Activated CD8-positive, alpha-beta T cell treated with anti-CD3 and anti-CD28 coated beads for 36 hours (primary cell): ENCODE data around the gene C14orf180. TPM values are rescaled to one million over a fixed set of nuclear protein-coding genes. Genes with fewer than 3 reads are reported as not detected.

Experiments used
- ATAC-seq: fragments of 200-7000 bp; cut with Tn5 transposase; one replicate; pipeline ENCODE4 v1.10.0; 2021; ENCODE audit warnings: mild to moderate bottlenecking, moderate library complexity
- CTCF ChIA-PET: fragments of 350-600 bp; sonication (Branson Sonifier 250); formaldehyde crosslinking; loops from one replicate; lab custom pipeline; 2021; ENCODE audit warnings: antibody characterized with exemption; lab: Charles Lee
- POLR2A ChIA-PET: fragments of 350-600 bp; sonication (Branson Sonifier 250); formaldehyde crosslinking; loops from one replicate; lab custom pipeline; 2021; ENCODE audit warnings: antibody characterized with exemption; lab: Charles Lee
- DNase-seq: peaks from one replicate; pipeline ENCODE4 v3.0.0-alpha.2; 2020
- H3K27ac Mint-ChIP-seq: one replicate; pipeline ENCODE4 v1.8.0; 2021; ENCODE audit warnings: mild to moderate bottlenecking, mixed read lengths
- H3K27me3 Mint-ChIP-seq: one replicate; pipeline ENCODE4 v1.8.0; 2021; ENCODE audit warnings: mixed read lengths
- H3K36me3 Mint-ChIP-seq: one replicate; pipeline ENCODE4 v1.8.0; 2021; ENCODE audit warnings: low read depth, mixed read lengths
- H3K4me1 Mint-ChIP-seq: one replicate; pipeline ENCODE4 v1.8.0; 2021; ENCODE audit warnings: low read depth, mixed read lengths
- H3K4me3 Mint-ChIP-seq: one replicate; pipeline ENCODE4 v1.8.0; 2021; ENCODE audit warnings: mild to moderate bottlenecking, moderate library complexity, mixed read lengths
- H3K9me3 Mint-ChIP-seq: one replicate; pipeline ENCODE4 v1.8.0; 2021; ENCODE audit warnings: mixed read lengths
- CTCF ChIP-seq: fragments of 200-600 bp; IDR thresholded peaks from one replicate; pipeline ENCODE4 v1.8.0; 2022; ENCODE audit warnings: antibody characterized with exemption, mild to moderate bottlenecking
- intact Hi-C: fragments of 100-400 bp; cut with micrococcal nuclease; formaldehyde crosslinking; loops from one replicate; pipeline ENCODE4 v1.10.0; 2022
- total RNA-seq, 2 experiments: library from RNA; stranded (reverse); gene quantifications; one replicate each; pipeline ENCODE4 v1.2.3, GENCODE V29; 2021

C14orf180 gene
- total RNA-seq, 2 experiments from 2014 or later, result not detected

- ChIA-PET CTCF (no interaction called here), POLR2A (no interaction called here)
- no peak for ATAC-seq
- no peak for DNase-seq
- Mint-ChIP-seq H3K4me3 (no peak overlapping the region), H3K9me3 (no peaks in the 10 kb centered on the region), H3K4me1 (peaks cover 3% of the 10 kb centered on the region), H3K27ac (no peak overlapping the region), H3K36me3 (no peaks in the 10 kb centered on the region), H3K27me3 (peaks cover 29% of the 10 kb centered on the region)
- TF ChIP-seq CTCF, result no peak
- intact Hi-C loops, result no loop called here
Measured at GRCh38 chr14:104601786-104602185, 22.2 kb downstream of the C14orf180 start.

- intact Hi-C loops, result no loop called here
- ChIA-PET CTCF (no interaction called here), POLR2A (no interaction called here)
- Mint-ChIP-seq H3K9me3 (no peaks in the 10 kb centered on the region), H3K27me3 (peaks cover 29% of the 10 kb centered on the region), H3K27ac (no peak overlapping the region), H3K36me3 (no peaks in the 10 kb centered on the region), H3K4me3 (no peak overlapping the region), H3K4me1 (peaks cover 3% of the 10 kb centered on the region)
- DNase-seq (no peak), ATAC-seq (no peak)
- no peak for TF ChIP-seq CTCF
Measured at GRCh38 chr14:104602315-104602932, 22.9 kb downstream of the C14orf180 start.

- POLR2A ChIA-PET, result no interaction called here
- H3K36me3 Mint-ChIP-seq, result no peaks in the 10 kb centered on the region
Measured at GRCh38 chr14:104602933-104603325, 23.4 kb downstream of the C14orf180 start.

GRCh38 chr14:104603711-104604401, 24.3 kb downstream of the C14orf180 start:
- ChIA-PET POLR2A (interaction anchor here (0.6 kb wide), 1 partner anchor 8 kb away, joined by 3 read pairs; no protein-coding TSS in a partner anchor), CTCF (no interaction called here)
- Mint-ChIP-seq H3K4me1 (peaks cover 3% of the 10 kb centered on the region), H3K36me3 (no peaks in the 10 kb centered on the region), H3K27ac (no peak overlapping the region), H3K9me3 (no peaks in the 10 kb centered on the region), H3K4me3 (no peak overlapping the region), H3K27me3 (peaks cover 35% of the 10 kb centered on the region)
- TF ChIP-seq CTCF, result no peak
- DNase-seq (no peak), ATAC-seq (no peak)
- intact Hi-C loops, result no loop called here

More at GRCh38 chr14:104602933-104603325, 23.4 kb downstream of the C14orf180 start:
- no peak overlapping the region for H3K4me3 Mint-ChIP-seq
- no peak for TF ChIP-seq CTCF
- peaks cover 3% of the 10 kb centered on the region for H3K4me1 Mint-ChIP-seq
- intact Hi-C loops, result no loop called here
- H3K9me3 Mint-ChIP-seq, result no peaks in the 10 kb centered on the region
- peaks cover 32% of the 10 kb centered on the region for H3K27me3 Mint-ChIP-seq
- DNase-seq, result no peak
- no peak overlapping the region for H3K27ac Mint-ChIP-seq
- CTCF ChIA-PET, result no interaction called here
- no peak for ATAC-seq
